ENCODE results near the gene MYG1. TPM values are rescaled to one million over a fixed set of nuclear protein-coding genes. Genes with fewer than 3 reads are reported as not detected.

MYG1 gene
- total and polyA plus RNA-seq, 2 of the 13 experiments (the other 11 are each of a cell fraction or from before 2014, with no cell fraction given): 38.6 to 58.0 TPM

- TF ChIP-seq CSRNP1 (CRISPR knock-in tag; IDR thresholded peaks at IDR 0.05) (no peak; the same call in 1 of the 2 replicates), DR1 (CRISPR knock-in tag; IDR thresholded peaks at IDR 0.05) (0 out of 2 replicates have a peak, but pooled peaks have one; percentile 22), MTA1 (CRISPR knock-in tag; IDR thresholded peaks at IDR 0.05; ENCODE audit: borderline replicate concordance) (peak; percentile 62; the same call in 1 of the 2 replicates), SNRNP70 (IDR thresholded peaks at IDR 0.05; ENCODE audit: low read depth, low read length) (no peak), KDM3A (CRISPR knock-in tag; IDR thresholded peaks at IDR 0.05; ENCODE audit: low read depth) (peak; percentile 83), XRCC5 (optimal IDR thresholded peaks at IDR 0.05; ENCODE audit: low read length) (peak; percentile 73), ZNF317 (CRISPR knock-in tag; IDR thresholded peaks at IDR 0.05) (no peak; the same call in 1 of the 2 replicates), NFIC (IDR thresholded peaks at IDR 0.05; ENCODE audit: low read length) (no peak), NR2F2 (IDR thresholded peaks at IDR 0.05; ENCODE audit: borderline replicate concordance, low read depth) (no peak), CENPT (CRISPR knock-in tag; IDR thresholded peaks at IDR 0.05; ENCODE audit: low read depth) (no peak; the same call in 1 of the 2 replicates), ZNF788 (CRISPR knock-in tag; IDR thresholded peaks at IDR 0.05; ENCODE audit: borderline replicate concordance) (no peak; the same call in 1 of the 2 replicates), SIX4 (CRISPR knock-in tag; IDR thresholded peaks at IDR 0.05) (no peak), GMEB2 (CRISPR knock-in tag; IDR thresholded peaks at IDR 0.05; ENCODE audit: low read depth) (peak; percentile 92), KAT2B (IDR thresholded peaks at IDR 0.05; ENCODE audit: borderline replicate concordance, low read depth, low read length) (no peak), ZBTB43 (CRISPR knock-in tag; conservative IDR thresholded peaks at IDR 0.05) (no peak), ZNF556 (CRISPR knock-in tag; IDR thresholded peaks at IDR 0.05; ENCODE audit: borderline replicate concordance) (0 out of 2 replicates have a peak, but pooled peaks have one; percentile 20), ZNF792 (CRISPR knock-in tag; IDR thresholded peaks at IDR 0.05) (no peak), CTCF (CRISPR knock-in tag; IDR thresholded peaks at IDR 0.05) (peak; percentile 77), SAP130 (CRISPR knock-in tag; IDR thresholded peaks at IDR 0.05; ENCODE audit: low read depth) (peak; percentile 87), ZNF24 (IDR thresholded peaks at IDR 0.05) (no peak)
- TF ChIP-seq, protein P1, sequence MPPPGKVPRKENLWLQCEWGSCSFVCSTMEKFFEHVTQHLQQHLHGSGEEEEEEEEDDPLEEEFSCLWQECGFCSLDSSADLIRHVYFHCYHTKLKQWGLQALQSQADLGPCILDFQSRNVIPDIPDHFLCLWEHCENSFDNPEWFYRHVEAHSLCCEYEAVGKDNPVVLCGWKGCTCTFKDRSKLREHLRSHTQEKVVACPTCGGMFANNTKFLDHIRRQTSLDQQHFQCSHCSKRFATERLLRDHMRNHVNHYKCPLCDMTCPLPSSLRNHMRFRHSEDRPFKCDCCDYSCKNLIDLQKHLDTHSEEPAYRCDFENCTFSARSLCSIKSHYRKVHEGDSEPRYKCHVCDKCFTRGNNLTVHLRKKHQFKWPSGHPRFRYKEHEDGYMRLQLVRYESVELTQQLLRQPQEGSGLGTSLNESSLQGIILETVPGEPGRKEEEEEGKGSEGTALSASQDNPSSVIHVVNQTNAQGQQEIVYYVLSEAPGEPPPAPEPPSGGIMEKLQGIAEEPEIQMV (CRISPR knock-in tag; IDR thresholded peaks at IDR 0.05; ENCODE audit: low read depth): no peak
These were observed 31.4 kb upstream of the MYG1 start, which contains the start of gene ESPL1 (continued) for GRCh38 chr12:53267999-53268629.

All from HepG2 (cell line).